HepG2 (cell line): Measurements from ENCODE around the gene USP9X. TPM values are rescaled to one million over a fixed set of nuclear protein-coding genes. Genes with fewer than 3 reads are reported as not detected.

ENCODE experiments used
- ATAC-seq: fragments of 200-7000 bp; cut with Tn5 transposase; 3 replicates; pipeline ENCODE4 v1.9.1; 2020; ENCODE audit warnings: mild to moderate bottlenecking, moderate library complexity
- BruUV-seq: library from RNA; stranded (reverse); fragments of 400-500 nt; replicated peaks from 2 replicates; lab custom pipeline; 2021; lab: Mats Ljungman, UMichigan
- CTCF ChIA-PET: fragments of 300-600 bp; formaldehyde crosslinking; extraction: SDS; loops from one replicate; lab custom pipeline; 2021; ENCODE audit warnings: low total read pairs, inconsistent platforms, low intra/inter-chr PET ratio; lab: Yijun Ruan, JAX
- POLR2A ChIA-PET: fragments of 350-600 bp; sonication (Branson Sonifier 250); formaldehyde crosslinking; loops from one replicate; lab custom pipeline; 2020; ENCODE audit warnings: antibody characterized with exemption, inconsistent platforms; lab: Yijun Ruan, JAX
- DNase-seq: peaks from one replicate; pipeline ENCODE4 v3.0.0-alpha.2; 2015; ENCODE audit warnings: low spot score
- FAIRE-seq: peaks from 3 replicates; lab custom pipeline; 2011; peaks lifted over from hg19 to GRCh38; lab: Jason Lieb, UNC
- H2AFZ ChIP-seq: one replicate; pipeline ENCODE4 v1.6.1; 2011; ENCODE audit warnings: low read length, inconsistent platforms
- H3K27ac ChIP-seq: fragments of 300-600 bp; 3 replicates; pipeline ENCODE4 v1.8.0; 2011; ENCODE audit warnings: mixed run types, mild to moderate bottlenecking, mixed read lengths, low read length, inconsistent platforms; ENCODE audit not compliant: insufficient read depth; ENCODE audit errors: extremely low read length
- H3K27me3 ChIP-seq, 2 experiments: fragments of 200-600 bp in 1 of 2; 2 replicates in 1 of 2; 3 replicates in 1 of 2; pipeline versions ENCODE4 v1.6.0 to v1.8.0; 2011; ENCODE audit warnings: low read length in 2 of 2, mild to moderate bottlenecking in 2 of 2, moderate library complexity in 2 of 2, inconsistent platforms in 1 of 2; ENCODE audit not compliant: insufficient read depth in 2 of 2, control insufficient read depth in 1 of 2
- H3K36me3 ChIP-seq, 2 experiments: fragments of 200-600 bp in 1 of 2; replicated peaks in 1 of 2; 2 replicates in 1 of 2; 3 replicates in 1 of 2; pipeline versions ENCODE4 v1.5.1 to v1.8.0; 2011; ENCODE audit warnings: low read length in 2 of 2, inconsistent platforms in 1 of 2; ENCODE audit not compliant: insufficient read depth in 2 of 2, control insufficient read depth in 1 of 2
- H3K4me1 ChIP-seq: 2 replicates; pipeline ENCODE4 v1.5.1; 2012; ENCODE audit warnings: low read length, inconsistent platforms; ENCODE audit not compliant: insufficient read depth
- H3K4me2 ChIP-seq: 2 replicates; pipeline ENCODE4 v1.6.0; 2011; ENCODE audit warnings: low read depth, low read length, inconsistent platforms
- H3K4me3 ChIP-seq, 3 experiments: fragments of 200-600 bp in 1 of 3; sonication (generic), shearing (Covaris generic) in 1 of 3; replicated peaks in 1 of 3; 2 replicates each; pipeline ENCODE4 v1.5.1; 2011 to 2016; ENCODE audit warnings: low read length in 3 of 3, inconsistent platforms in 2 of 3, low read depth in 2 of 3, mild to moderate bottlenecking in 2 of 3, control low read depth in 1 of 3, mixed read lengths in 1 of 3; ENCODE audit not compliant: insufficient read depth in 1 of 3
- H3K79me2 ChIP-seq: one replicate; pipeline ENCODE4 v1.6.1; 2011; ENCODE audit warnings: low read length, inconsistent platforms; ENCODE audit not compliant: insufficient read depth
- H3K9ac ChIP-seq: 2 replicates; pipeline ENCODE4 v1.6.0; 2011; ENCODE audit warnings: mild to moderate bottlenecking, low read depth, low read length, inconsistent platforms; ENCODE audit not compliant: insufficient read depth
- H3K9me3 ChIP-seq: 2 replicates; pipeline ENCODE4 v1.5.1; 2012; ENCODE audit warnings: mild to moderate bottlenecking, low read length
- H4K20me1 ChIP-seq: 2 replicates; pipeline ENCODE4 v1.6.0; 2011; ENCODE audit warnings: inconsistent platforms, mild to moderate bottlenecking, low read length, moderate library complexity; ENCODE audit not compliant: insufficient read depth
- MIER2 ChIP-seq: IDR thresholded peaks from 2 replicates; pipeline ENCODE4 v1.6.1; 2016; ENCODE audit warnings: missing biosample characterization, missing genetic modification reagents
- RARA ChIP-seq: IDR thresholded peaks from 2 replicates; pipeline ENCODE4 v1.6.1; 2016; ENCODE audit warnings: missing genetic modification reagents, missing compliant biosample characterization
- WGBS: methylation state at CpG from one replicate; pipeline ENCODE4 v1.1.6; 2017; ENCODE audit warnings: low lambda C conversion rate; 5-methylcytosine and 5-hydroxymethylcytosine counted together
- in situ Hi-C: cut with HindIII; loops from 2 replicates; pipeline ENCODE4 v1.10.0; 2017; ENCODE audit warnings: low pct_unique_long_range_greater_than_20kb; ENCODE audit not compliant: extremely low pct_ligation_motif_present
- intact Hi-C: fragments of 100-400 bp; cut with micrococcal nuclease; formaldehyde crosslinking; loops from one replicate; pipeline ENCODE4 v1.10.0; 2022; ENCODE audit not compliant: unreplicated experiment
- polyA plus RNA-seq, 8 experiments: library from polyadenylated mRNA; depleted of rRNA in 3 of 8; stranded (reverse) in 7 of 8; unstranded in 1 of 8; fragments of >200 nt; fragmentation: Illumina TruSeq in 4 of 8; extraction: Trizol in 4 of 8; gene quantifications; 2 replicates each; pipeline versions ENCODE4 v1.2.1 to v1.2.3, GENCODE V29; 2011 to 2016; ENCODE audit warnings: low read depth in 4 of 8, missing spikeins in 1 of 8, mixed read lengths in 1 of 8; ENCODE audit not compliant: insufficient read depth in 1 of 8
- total RNA-seq, 5 experiments: library from RNA; depleted of rRNA; stranded (reverse); fragments of >200 nt; fragmentation: Illumina TruSeq; extraction: Trizol; gene quantifications; 2 replicates each; pipeline ENCODE4 v1.2.3, GENCODE V29; 2016; ENCODE audit warnings: low read depth in 1 of 5
- TF ChIP-seq, protein P1 (sequence below): sonication (generic); formaldehyde crosslinking; IDR thresholded peaks from 2 replicates; pipeline ENCODE4 v1.5.0; 2020; ENCODE audit warnings: missing genetic modification reagents
- TF ChIP-seq, protein P2 (sequence below): sonication (generic); formaldehyde crosslinking; IDR thresholded peaks from 2 replicates; pipeline ENCODE4 v1.4.0; 2020; ENCODE audit warnings: mild to moderate bottlenecking, missing genetic modification reagents
- TF ChIP-seq, protein P3 (sequence below): IDR thresholded peaks from 2 replicates; pipeline ENCODE4 v1.4.0; 2020; ENCODE audit warnings: mild to moderate bottlenecking, missing genetic modification reagents
- TF ChIP-seq, protein P4 (sequence below): sonication (generic); formaldehyde crosslinking; IDR thresholded peaks from 2 replicates; pipeline ENCODE4 v1.4.0; 2020; ENCODE audit warnings: low read depth, mild to moderate bottlenecking, missing genetic modification reagents

The USP9X gene
- total and polyA plus RNA-seq, 2 of the 13 experiments (the other 11 are each of a cell fraction or from before 2014, with no cell fraction given): 22.2 to 40.5 TPM

DNA sequence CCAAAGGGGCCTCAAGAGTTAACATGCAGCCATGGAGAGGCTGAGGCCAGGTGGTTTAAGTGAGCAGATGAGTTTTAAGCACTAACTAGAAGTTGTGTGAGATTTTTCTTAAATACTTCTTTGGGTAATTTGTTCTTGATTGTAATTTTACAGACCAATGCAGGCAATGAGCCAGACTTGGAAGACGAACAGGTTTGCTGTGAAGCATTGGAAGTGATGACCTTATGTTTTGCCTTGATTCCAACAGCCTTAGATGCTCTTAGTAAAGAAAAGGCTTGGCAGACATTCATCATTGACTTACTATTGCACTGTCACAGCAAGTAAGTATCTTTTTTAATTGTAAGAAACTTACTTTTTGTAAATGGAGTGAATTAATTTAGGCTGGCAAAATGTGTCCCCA lies 103.9 kb downstream of the USP9X start:
- DNase-seq: no peak
- CTCF ChIA-PET: no interaction called here
- no peaks in the 10 kb centered on the region for H3K9me3 ChIP-seq
- H3K27me3 ChIP-seq: no peaks in the 10 kb centered on the region
- no peak overlapping the region for H3K9ac ChIP-seq
- no peak for TF ChIP-seq MIER2
- TF ChIP-seq, protein P1, sequence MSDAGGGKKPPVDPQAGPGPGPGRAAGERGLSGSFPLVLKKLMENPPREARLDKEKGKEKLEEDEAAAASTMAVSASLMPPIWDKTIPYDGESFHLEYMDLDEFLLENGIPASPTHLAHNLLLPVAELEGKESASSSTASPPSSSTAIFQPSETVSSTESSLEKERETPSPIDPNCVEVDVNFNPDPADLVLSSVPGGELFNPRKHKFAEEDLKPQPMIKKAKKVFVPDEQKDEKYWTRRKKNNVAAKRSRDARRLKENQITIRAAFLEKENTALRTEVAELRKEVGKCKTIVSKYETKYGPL: no peak
- no peak for TF ChIP-seq RARA
- TF ChIP-seq, protein P2, sequence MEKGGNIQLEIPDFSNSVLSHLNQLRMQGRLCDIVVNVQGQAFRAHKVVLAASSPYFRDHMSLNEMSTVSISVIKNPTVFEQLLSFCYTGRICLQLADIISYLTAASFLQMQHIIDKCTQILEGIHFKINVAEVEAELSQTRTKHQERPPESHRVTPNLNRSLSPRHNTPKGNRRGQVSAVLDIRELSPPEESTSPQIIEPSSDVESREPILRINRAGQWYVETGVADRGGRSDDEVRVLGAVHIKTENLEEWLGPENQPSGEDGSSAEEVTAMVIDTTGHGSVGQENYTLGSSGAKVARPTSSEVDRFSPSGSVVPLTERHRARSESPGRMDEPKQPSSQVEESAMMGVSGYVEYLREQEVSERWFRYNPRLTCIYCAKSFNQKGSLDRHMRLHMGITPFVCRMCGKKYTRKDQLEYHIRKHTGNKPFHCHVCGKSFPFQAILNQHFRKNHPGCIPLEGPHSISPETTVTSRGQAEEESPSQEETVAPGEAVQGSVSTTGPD: no peak
- TF ChIP-seq, protein P3, sequence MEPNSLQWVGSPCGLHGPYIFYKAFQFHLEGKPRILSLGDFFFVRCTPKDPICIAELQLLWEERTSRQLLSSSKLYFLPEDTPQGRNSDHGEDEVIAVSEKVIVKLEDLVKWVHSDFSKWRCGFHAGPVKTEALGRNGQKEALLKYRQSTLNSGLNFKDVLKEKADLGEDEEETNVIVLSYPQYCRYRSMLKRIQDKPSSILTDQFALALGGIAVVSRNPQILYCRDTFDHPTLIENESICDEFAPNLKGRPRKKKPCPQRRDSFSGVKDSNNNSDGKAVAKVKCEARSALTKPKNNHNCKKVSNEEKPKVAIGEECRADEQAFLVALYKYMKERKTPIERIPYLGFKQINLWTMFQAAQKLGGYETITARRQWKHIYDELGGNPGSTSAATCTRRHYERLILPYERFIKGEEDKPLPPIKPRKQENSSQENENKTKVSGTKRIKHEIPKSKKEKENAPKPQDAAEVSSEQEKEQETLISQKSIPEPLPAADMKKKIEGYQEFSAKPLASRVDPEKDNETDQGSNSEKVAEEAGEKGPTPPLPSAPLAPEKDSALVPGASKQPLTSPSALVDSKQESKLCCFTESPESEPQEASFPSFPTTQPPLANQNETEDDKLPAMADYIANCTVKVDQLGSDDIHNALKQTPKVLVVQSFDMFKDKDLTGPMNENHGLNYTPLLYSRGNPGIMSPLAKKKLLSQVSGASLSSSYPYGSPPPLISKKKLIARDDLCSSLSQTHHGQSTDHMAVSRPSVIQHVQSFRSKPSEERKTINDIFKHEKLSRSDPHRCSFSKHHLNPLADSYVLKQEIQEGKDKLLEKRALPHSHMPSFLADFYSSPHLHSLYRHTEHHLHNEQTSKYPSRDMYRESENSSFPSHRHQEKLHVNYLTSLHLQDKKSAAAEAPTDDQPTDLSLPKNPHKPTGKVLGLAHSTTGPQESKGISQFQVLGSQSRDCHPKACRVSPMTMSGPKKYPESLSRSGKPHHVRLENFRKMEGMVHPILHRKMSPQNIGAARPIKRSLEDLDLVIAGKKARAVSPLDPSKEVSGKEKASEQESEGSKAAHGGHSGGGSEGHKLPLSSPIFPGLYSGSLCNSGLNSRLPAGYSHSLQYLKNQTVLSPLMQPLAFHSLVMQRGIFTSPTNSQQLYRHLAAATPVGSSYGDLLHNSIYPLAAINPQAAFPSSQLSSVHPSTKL: no peak
- TF ChIP-seq, protein P4, sequence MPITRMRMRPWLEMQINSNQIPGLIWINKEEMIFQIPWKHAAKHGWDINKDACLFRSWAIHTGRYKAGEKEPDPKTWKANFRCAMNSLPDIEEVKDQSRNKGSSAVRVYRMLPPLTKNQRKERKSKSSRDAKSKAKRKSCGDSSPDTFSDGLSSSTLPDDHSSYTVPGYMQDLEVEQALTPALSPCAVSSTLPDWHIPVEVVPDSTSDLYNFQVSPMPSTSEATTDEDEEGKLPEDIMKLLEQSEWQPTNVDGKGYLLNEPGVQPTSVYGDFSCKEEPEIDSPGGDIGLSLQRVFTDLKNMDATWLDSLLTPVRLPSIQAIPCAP (CRISPR knock-in tag): no peak
- TF ChIP-seq, all 625 proteins: peak for 0
- Histone ChIP-seq H4K20me1 (no peaks in the 10 kb centered on the region), H3K4me2 (no peak overlapping the region), H2AFZ (no peak overlapping the region), H3K4me1 (peaks cover 17% of the 10 kb centered on the region; the same call in 1 of the 2 replicates), H3K36me3 (peaks cover 2 to 17% of the 10 kb centered on the region in 2 experiments; a peak in 4 of 5 replicates), H3K4me3 (no peak overlapping the region), H3K79me2 (no peaks in the 10 kb centered on the region), H3K27ac (no peak overlapping the region)
- FAIRE-seq: no peak
- no peak for ATAC-seq
- in situ Hi-C loops (no loop called here), intact Hi-C loops (loop anchor here (10.0 kb wide), 1 partner anchor 46 kb away; no protein-coding TSS in a partner anchor)
- POLR2A ChIA-PET: no interaction called here
- BruUV-seq: no TSS peak
- 100% methylated on average over 1 of the region's 1 CpG for WGBS
